ENCODE data around the gene PTCD2. TPM values are rescaled to one million over a fixed set of nuclear protein-coding genes. Genes with fewer than 3 reads are reported as not detected.

PTCD2 gene
- total RNA-seq, 6 experiments from 2014 or later: 4.3 to 8.5 (median 6.7) TPM

GRCh38 chr5:72358925-72359324 is 38.8 kb downstream of the PTCD2 start:
- TF ChIP-seq POLR2A (IDR thresholded peaks at IDR 0.05) (no peak), CTCF (IDR thresholded peaks at IDR 0.05) (no peak)
- H3K27ac ChIP-seq: no peak overlapping the region
- H3K27me3 ChIP-seq: no peaks in the 10 kb centered on the region
- H3K36me3 ChIP-seq: peaks cover 0 to 5% (median 2%) of the 10 kb centered on the region in 4 donors
- intact Hi-C loops (cut with DNase I): no loop called here
- no peak overlapping the region for H3K4me3 ChIP-seq
- ATAC-seq (no peak), DNase-seq (no peak)
- no peaks in the 10 kb centered on the region for H3K4me1 ChIP-seq
- no peaks in the 10 kb centered on the region for H3K9me3 ChIP-seq

GRCh38 chr5:72359886-72360285 is 39.7 kb downstream of the PTCD2 start:
- no peak for ATAC-seq
- 78% methylated on average over 1 of the region's 1 CpG for WGBS (ENCODE audit: insufficient coverage, low coverage, low lambda C conversion rate, missing lambda C conversion rate)
- no peak overlapping the region for H3K27ac ChIP-seq
- no peak overlapping the region for H3K4me3 ChIP-seq
- H3K9me3 ChIP-seq: no peaks in the 10 kb centered on the region
- TF ChIP-seq POLR2A (IDR thresholded peaks at IDR 0.05) (no peak), CTCF (IDR thresholded peaks at IDR 0.05) (no peak)
- H3K36me3 ChIP-seq: peaks cover 0 to 5% (median 2%) of the 10 kb centered on the region in 4 donors
- no peak for DNase-seq
- no peaks in the 10 kb centered on the region for H3K4me1 ChIP-seq
- intact Hi-C loops (cut with DNase I): no loop called here
- H3K27me3 ChIP-seq: no peaks in the 10 kb centered on the region

- peaks cover 0 to 5% (median 2%) of the 10 kb centered on the region in 4 donors for H3K36me3 ChIP-seq
- H3K27me3 ChIP-seq: no peaks in the 10 kb centered on the region
- TF ChIP-seq POLR2A (IDR thresholded peaks at IDR 0.05): no peak
- no peak for TF ChIP-seq CTCF (IDR thresholded peaks at IDR 0.05)
- DNase-seq (no peak), ATAC-seq (no peak)
- no peaks in the 10 kb centered on the region for H3K4me1 ChIP-seq
- no peaks in the 10 kb centered on the region for H3K9me3 ChIP-seq
- 100% methylated on average over 1 of the region's 1 CpG for WGBS (ENCODE audit: insufficient coverage, low coverage, low lambda C conversion rate, missing lambda C conversion rate)
- H3K27ac ChIP-seq: no peak overlapping the region
- intact Hi-C loops (cut with DNase I): no loop called here
- H3K4me3 ChIP-seq: no peak overlapping the region
These were observed 43.1 kb downstream of the PTCD2 start for GRCh38 chr5:72363166-72363802.

- intact Hi-C loops (cut with DNase I): no loop called here
- H3K4me3 ChIP-seq: no peak overlapping the region
- 100% methylated on average over 1 of the region's 1 CpG for WGBS (ENCODE audit: insufficient coverage, low coverage, low lambda C conversion rate, missing lambda C conversion rate)
These were observed 44.0 kb downstream of the PTCD2 start for GRCh38 chr5:72364171-72364570.

More at GRCh38 chr5:72364171-72364570, 44.0 kb downstream of the PTCD2 start:
- H3K36me3 ChIP-seq: peaks cover 0 to 5% (median 2%) of the 10 kb centered on the region in 4 donors
- TF ChIP-seq POLR2A (IDR thresholded peaks at IDR 0.05) (no peak), CTCF (IDR thresholded peaks at IDR 0.05) (no peak)
- H3K9me3 ChIP-seq: no peaks in the 10 kb centered on the region
- DNase-seq (no peak), ATAC-seq (no peak)
- no peaks in the 10 kb centered on the region for H3K4me1 ChIP-seq
- no peak overlapping the region for H3K27ac ChIP-seq
- no peaks in the 10 kb centered on the region for H3K27me3 ChIP-seq

Data from right lobe of liver (tissue), 6 donors.